ENCODE results near the gene PSTPIP1. TPM values are rescaled to one million over a fixed set of nuclear protein-coding genes. Genes with fewer than 3 reads are reported as not detected.

The PSTPIP1 gene
- total and polyA plus RNA-seq, 2 of the 13 experiments (the other 11 are each of a cell fraction or from before 2014, with no cell fraction given): 4.4 to 8.7 TPM

DNA sequence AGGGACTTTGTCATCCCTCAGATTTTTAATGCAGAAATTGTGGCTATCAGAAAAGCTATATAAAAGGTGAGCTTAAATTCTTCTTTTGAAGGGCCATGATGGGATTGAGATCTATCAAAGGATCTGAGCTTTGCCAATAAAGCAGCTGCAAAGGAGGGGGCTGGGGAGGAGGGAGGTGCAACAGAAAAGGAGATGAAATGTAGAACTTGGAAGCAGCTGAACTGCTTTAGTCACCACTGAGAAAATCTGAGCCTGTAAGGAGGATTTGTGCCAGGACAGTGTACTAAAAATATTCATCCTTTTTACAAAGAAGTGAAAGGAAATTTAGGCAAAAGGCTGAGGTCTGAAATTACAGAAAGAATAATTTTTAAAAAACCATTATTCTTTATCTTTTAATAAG lies 65.6 kb downstream of the PSTPIP1 start:
- CTCF ChIA-PET (ENCODE audit: low intra/inter-chr PET ratio, low total read pairs): no interaction called here
- TF ChIP-seq, protein P1, sequence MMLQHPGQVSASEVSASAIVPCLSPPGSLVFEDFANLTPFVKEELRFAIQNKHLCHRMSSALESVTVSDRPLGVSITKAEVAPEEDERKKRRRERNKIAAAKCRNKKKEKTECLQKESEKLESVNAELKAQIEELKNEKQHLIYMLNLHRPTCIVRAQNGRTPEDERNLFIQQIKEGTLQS (CRISPR knock-in tag; IDR thresholded peaks at IDR 0.05): no peak
- TF ChIP-seq, protein P2, sequence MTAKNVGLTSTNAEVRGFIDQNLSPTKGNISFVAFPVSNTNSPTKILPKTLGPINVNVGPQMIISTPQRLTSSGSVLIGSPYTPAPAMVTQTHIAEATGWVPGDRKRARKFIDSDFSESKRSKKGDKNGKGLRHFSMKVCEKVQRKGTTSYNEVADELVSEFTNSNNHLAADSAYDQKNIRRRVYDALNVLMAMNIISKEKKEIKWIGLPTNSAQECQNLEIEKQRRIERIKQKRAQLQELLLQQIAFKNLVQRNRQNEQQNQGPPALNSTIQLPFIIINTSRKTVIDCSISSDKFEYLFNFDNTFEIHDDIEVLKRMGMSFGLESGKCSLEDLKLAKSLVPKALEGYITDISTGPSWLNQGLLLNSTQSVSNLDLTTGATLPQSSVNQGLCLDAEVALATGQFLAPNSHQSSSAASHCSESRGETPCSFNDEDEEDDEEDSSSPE (CRISPR knock-in tag; IDR thresholded peaks at IDR 0.05): no peak
- in situ Hi-C loops (cut with HindIII; ENCODE audit: extremely low pct_ligation_motif_present, low pct_unique_long_range_greater_than_20kb): no loop called here

DNA sequence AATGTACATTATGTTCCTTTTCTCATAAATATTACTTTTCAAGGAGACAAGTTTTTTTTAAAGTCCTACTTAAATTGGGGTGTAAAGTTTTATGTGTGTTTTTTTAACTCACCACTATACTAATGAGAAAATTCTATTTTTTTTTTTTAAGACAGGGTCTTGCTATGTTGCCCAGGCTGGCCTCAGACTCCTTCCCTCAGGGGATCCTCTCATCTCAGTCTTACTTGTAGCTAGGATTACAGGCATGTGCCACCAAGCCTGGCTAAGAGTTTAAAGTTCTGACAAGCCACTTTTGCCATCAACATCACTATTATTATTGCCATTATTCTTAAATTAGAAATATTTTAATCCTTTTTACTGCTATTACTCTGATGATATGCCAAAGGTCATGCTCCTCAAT lies 68.3 kb downstream of the PSTPIP1 start:
- Histone ChIP-seq H3K4me3 (replicated peaks in 1 of 3; ENCODE audit: insufficient read depth in 1 of 3, low read depth in 2 of 3, low read length in 3 of 3) (no peak overlapping the region), H3K36me3 (replicated peaks in 1 of 2; ENCODE audit: control insufficient read depth in 1 of 2, insufficient read depth in 2 of 2, low read length in 2 of 2) (no peaks in the 10 kb centered on the region), H3K4me2 (ENCODE audit: low read depth, low read length) (no peak overlapping the region), H3K27ac (ENCODE audit: extremely low read length, insufficient read depth, low read length) (no peak overlapping the region), H3K27me3 (ENCODE audit: control insufficient read depth in 1 of 2, insufficient read depth in 2 of 2, low read length in 2 of 2) (no peaks in the 10 kb centered on the region), H3K79me2 (ENCODE audit: insufficient read depth, low read length) (peaks cover 35% of the 10 kb centered on the region), H3K9ac (ENCODE audit: insufficient read depth, low read depth, low read length) (no peak overlapping the region), H2AFZ (ENCODE audit: low read length) (no peak overlapping the region), H4K20me1 (ENCODE audit: insufficient read depth, low read length) (peaks cover 14% of the 10 kb centered on the region), H3K9me3 (ENCODE audit: low read length) (no peaks in the 10 kb centered on the region), H3K4me1 (ENCODE audit: insufficient read depth, low read length) (peaks cover 43% of the 10 kb centered on the region)
- no peak for TF ChIP-seq CENPT (CRISPR knock-in tag; IDR thresholded peaks at IDR 0.05; ENCODE audit: low read depth)
- TF ChIP-seq GATAD2A (CRISPR knock-in tag; IDR thresholded peaks at IDR 0.05): no peak
- TF ChIP-seq, protein P3, sequence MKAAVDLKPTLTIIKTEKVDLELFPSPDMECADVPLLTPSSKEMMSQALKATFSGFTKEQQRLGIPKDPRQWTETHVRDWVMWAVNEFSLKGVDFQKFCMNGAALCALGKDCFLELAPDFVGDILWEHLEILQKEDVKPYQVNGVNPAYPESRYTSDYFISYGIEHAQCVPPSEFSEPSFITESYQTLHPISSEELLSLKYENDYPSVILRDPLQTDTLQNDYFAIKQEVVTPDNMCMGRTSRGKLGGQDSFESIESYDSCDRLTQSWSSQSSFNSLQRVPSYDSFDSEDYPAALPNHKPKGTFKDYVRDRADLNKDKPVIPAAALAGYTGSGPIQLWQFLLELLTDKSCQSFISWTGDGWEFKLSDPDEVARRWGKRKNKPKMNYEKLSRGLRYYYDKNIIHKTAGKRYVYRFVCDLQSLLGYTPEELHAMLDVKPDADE (CRISPR knock-in tag; IDR thresholded peaks at IDR 0.05): no peak
- no peak for TF ChIP-seq ZBTB1 (CRISPR knock-in tag; IDR thresholded peaks at IDR 0.05; ENCODE audit: borderline replicate concordance)
- TF ChIP-seq, protein P1 (CRISPR knock-in tag; IDR thresholded peaks at IDR 0.05): no peak
- BruUV-seq (replicated peaks): no TSS peak
- intact Hi-C loops (cut with micrococcal nuclease; ENCODE audit: unreplicated experiment): no loop called here
- ChIA-PET POLR2A (interaction anchor here (0.7 kb wide), 1 partner anchor 11 kb away, joined by 3 read pairs; no protein-coding TSS in a partner anchor), CTCF (ENCODE audit: low intra/inter-chr PET ratio, low total read pairs) (no interaction called here)
- no peak for DNase-seq (ENCODE audit: low spot score)
- no peak for FAIRE-seq
- ATAC-seq: no peak
- in situ Hi-C loops (cut with HindIII; ENCODE audit: extremely low pct_ligation_motif_present, low pct_unique_long_range_greater_than_20kb): no loop called here

More for the DNA sequence above, 65.6 kb downstream of the PSTPIP1 start:
- BruUV-seq (replicated peaks): no TSS peak
- Histone ChIP-seq H3K36me3 (replicated peaks in 1 of 2; ENCODE audit: control insufficient read depth in 1 of 2, insufficient read depth in 2 of 2, low read length in 2 of 2) (0 out of 5 replicates have a peak, but pooled peaks cover 0 to 1% of the 10 kb centered on the region in 2 experiments), H3K27me3 (ENCODE audit: control insufficient read depth in 1 of 2, insufficient read depth in 2 of 2, low read length in 2 of 2) (no peaks in the 10 kb centered on the region), H3K27ac (ENCODE audit: extremely low read length, insufficient read depth, low read length) (no peak overlapping the region), H3K9ac (ENCODE audit: insufficient read depth, low read depth, low read length) (no peak overlapping the region), H3K9me3 (ENCODE audit: low read length) (no peaks in the 10 kb centered on the region), H2AFZ (ENCODE audit: low read length) (no peak overlapping the region), H4K20me1 (ENCODE audit: insufficient read depth, low read length) (peaks cover 16% of the 10 kb centered on the region), H3K4me2 (ENCODE audit: low read depth, low read length) (no peak overlapping the region), H3K79me2 (ENCODE audit: insufficient read depth, low read length) (peaks cover 17% of the 10 kb centered on the region), H3K4me3 (replicated peaks in 1 of 3; ENCODE audit: insufficient read depth in 1 of 3, low read depth in 2 of 3, low read length in 3 of 3) (no peak overlapping the region), H3K4me1 (ENCODE audit: insufficient read depth, low read length) (peaks cover 31% of the 10 kb centered on the region)
- ATAC-seq: no peak
- intact Hi-C loops (cut with micrococcal nuclease; ENCODE audit: unreplicated experiment): no loop called here
- POLR2A ChIA-PET: interaction anchor here (2.3 kb wide), 1 partner anchor 10 kb away, joined by 7 read pairs; the partner anchor contains the start of gene TSPAN3
- no peak for DNase-seq (ENCODE audit: low spot score)
- no peak for FAIRE-seq

Measured in HepG2 (cell line).